ENCODE measurements around the gene ZC3H13.

DNA sequence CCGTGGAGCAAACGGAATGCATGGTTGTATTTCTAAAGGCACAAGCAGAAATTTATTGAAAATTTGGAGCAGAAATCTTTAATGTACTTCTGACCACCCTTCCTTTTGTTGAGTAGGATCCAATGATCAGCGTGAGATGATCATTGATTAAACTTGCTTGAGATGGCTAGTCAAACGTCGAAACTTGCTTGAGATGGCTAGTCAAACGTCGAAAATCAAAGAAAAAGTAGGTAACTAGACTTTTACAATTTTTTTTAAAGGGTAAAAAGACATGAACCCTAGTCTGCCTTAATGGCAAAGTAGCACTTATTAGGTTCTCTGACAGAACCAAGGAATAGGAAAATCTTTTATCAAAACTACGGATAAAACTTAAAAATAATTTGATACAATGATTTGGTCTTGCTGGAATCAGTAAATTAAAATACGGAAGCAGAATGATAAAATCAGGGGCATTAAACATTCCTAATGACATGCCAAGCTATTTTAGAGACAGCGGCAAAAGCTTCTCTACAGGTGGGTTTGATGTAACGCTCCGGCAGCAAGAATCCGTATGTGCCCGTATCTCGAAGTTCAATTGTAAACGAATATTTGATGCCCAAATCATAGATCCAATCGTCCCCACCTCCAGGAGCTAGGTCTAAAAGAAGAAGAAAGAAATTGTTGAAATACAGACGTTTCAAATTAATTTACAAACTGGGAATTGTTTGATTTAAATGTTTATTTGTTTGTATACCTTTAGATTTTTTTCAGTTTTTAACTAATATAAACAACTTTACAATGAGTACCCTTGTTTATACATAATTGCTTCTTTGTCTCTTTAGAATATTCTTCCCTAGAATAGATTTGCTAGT is 841 bp upstream of the ZC3H13 start:
- TF ChIP-seq EZH2 (optimal IDR thresholded peaks at IDR 0.05; ENCODE audit: low read depth, low read length) (no peak), EZH2phosphoT487 (IDR thresholded peaks at IDR 0.05; ENCODE audit: low read length) (no peak)
- TF ChIP-seq, protein P1, sequence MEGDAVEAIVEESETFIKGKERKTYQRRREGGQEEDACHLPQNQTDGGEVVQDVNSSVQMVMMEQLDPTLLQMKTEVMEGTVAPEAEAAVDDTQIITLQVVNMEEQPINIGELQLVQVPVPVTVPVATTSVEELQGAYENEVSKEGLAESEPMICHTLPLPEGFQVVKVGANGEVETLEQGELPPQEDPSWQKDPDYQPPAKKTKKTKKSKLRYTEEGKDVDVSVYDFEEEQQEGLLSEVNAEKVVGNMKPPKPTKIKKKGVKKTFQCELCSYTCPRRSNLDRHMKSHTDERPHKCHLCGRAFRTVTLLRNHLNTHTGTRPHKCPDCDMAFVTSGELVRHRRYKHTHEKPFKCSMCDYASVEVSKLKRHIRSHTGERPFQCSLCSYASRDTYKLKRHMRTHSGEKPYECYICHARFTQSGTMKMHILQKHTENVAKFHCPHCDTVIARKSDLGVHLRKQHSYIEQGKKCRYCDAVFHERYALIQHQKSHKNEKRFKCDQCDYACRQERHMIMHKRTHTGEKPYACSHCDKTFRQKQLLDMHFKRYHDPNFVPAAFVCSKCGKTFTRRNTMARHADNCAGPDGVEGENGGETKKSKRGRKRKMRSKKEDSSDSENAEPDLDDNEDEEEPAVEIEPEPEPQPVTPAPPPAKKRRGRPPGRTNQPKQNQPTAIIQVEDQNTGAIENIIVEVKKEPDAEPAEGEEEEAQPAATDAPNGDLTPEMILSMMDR (IDR thresholded peaks at IDR 0.05; ENCODE audit: low read length): no peak
